ENCODE measurements around the gene PITPNC1.

- TF ChIP-seq, protein P1, sequence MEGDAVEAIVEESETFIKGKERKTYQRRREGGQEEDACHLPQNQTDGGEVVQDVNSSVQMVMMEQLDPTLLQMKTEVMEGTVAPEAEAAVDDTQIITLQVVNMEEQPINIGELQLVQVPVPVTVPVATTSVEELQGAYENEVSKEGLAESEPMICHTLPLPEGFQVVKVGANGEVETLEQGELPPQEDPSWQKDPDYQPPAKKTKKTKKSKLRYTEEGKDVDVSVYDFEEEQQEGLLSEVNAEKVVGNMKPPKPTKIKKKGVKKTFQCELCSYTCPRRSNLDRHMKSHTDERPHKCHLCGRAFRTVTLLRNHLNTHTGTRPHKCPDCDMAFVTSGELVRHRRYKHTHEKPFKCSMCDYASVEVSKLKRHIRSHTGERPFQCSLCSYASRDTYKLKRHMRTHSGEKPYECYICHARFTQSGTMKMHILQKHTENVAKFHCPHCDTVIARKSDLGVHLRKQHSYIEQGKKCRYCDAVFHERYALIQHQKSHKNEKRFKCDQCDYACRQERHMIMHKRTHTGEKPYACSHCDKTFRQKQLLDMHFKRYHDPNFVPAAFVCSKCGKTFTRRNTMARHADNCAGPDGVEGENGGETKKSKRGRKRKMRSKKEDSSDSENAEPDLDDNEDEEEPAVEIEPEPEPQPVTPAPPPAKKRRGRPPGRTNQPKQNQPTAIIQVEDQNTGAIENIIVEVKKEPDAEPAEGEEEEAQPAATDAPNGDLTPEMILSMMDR (IDR thresholded peaks at IDR 0.05), result no peak
- no peak for TF ChIP-seq POLR2A (IDR thresholded peaks at IDR 0.05)
Observed at GRCh38 chr17:67574658-67575293, 197.7 kb downstream of the PITPNC1 start.

Data from suprapubic skin (tissue), 3 donors.